GM12865 (cell line): ENCODE data around the gene ABI3BP.

Source experiments
- DNase-seq: peaks from one replicate; pipeline ENCODE4 v3.0.0; 2010; ENCODE audit warnings: low read depth
- H3K4me3 ChIP-seq: 2 replicates; pipeline ENCODE4 v1.5.1; 2011; ENCODE audit warnings: mild to moderate bottlenecking, low read depth, low read length, control low read depth
- TF ChIP-seq, protein P1 (sequence below): IDR thresholded peaks from 2 replicates; pipeline ENCODE4 v1.5.1; 2011; ENCODE audit warnings: low read length, control low read depth, low read depth, inconsistent platforms; ENCODE audit not compliant: insufficient read depth; ENCODE audit errors: missing control alignments

ABI3BP gene

GRCh38 chr3:100710261-100710968 is 282.8 kb downstream of the ABI3BP start:
- H3K4me3 ChIP-seq, result peak overlapping the region; percentile 67
- peak; percentile 87 for DNase-seq
- TF ChIP-seq, protein P1, sequence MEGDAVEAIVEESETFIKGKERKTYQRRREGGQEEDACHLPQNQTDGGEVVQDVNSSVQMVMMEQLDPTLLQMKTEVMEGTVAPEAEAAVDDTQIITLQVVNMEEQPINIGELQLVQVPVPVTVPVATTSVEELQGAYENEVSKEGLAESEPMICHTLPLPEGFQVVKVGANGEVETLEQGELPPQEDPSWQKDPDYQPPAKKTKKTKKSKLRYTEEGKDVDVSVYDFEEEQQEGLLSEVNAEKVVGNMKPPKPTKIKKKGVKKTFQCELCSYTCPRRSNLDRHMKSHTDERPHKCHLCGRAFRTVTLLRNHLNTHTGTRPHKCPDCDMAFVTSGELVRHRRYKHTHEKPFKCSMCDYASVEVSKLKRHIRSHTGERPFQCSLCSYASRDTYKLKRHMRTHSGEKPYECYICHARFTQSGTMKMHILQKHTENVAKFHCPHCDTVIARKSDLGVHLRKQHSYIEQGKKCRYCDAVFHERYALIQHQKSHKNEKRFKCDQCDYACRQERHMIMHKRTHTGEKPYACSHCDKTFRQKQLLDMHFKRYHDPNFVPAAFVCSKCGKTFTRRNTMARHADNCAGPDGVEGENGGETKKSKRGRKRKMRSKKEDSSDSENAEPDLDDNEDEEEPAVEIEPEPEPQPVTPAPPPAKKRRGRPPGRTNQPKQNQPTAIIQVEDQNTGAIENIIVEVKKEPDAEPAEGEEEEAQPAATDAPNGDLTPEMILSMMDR, result peak; percentile 44

- TF ChIP-seq, protein P1, result no peak
- peak; percentile 49 for DNase-seq
- peak overlapping the region; percentile 67 for H3K4me3 ChIP-seq
Observed at GRCh38 chr3:100709842-100710260, 283.4 kb downstream of the ABI3BP start.

DNA sequence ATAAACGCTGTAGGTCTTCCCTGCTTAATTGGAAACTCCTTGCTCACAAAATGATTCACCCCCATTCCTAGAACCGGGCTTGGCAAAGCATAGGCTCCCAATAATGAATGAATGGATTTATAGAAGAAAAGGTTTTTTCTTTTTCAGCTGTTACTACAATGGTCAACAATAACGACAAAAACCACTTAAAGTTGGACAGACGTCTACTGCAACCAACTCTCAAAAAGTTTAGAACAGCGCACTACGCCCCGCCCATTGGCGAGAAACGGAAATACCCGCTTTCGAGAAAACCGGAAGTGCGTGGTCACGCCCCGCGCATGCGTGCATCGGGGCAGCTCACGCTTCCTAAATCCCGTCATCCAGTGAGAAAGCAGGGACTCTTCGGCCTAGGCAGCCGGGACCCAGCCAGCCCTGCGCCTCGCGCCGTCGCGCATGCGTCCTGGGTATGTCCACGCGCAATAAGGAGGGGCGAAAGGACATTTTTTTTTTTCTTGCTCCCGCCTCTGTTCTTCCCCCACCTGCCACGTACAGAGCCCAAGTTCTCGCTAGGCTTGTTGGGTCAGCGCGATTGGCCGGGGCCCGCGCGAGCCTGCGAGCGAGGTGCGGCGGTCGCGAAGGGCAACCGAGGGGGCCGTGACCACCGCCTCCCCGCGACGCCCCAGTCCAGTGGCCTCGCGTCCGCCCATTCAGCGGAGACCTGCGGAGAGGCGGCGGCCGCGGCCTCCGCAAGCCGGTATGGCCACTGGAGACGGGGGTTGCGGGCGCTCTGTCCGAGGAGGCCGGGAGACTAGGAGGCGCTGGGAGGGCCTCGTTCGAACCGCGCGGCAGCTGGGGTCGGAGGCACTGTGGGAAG is 284.0 kb downstream of the ABI3BP start, which contains the start of gene TFG:
Gene TFG, plus strand, starts transcription at position 506 of the 853 bp plus-strand sequence. CDS start 4,192 bp downstream, outside the sequence.
- DNase-seq, result peak; percentile 99
- H3K4me3 ChIP-seq, result peak within 1 kb of the TSS; percentile 67
- TF ChIP-seq, protein P1, result no peak

- DNase-seq, result no peak
- H3K4me3 ChIP-seq, result peak overlapping the region; percentile 53
- TF ChIP-seq, protein P1, result no peak
Observed at GRCh38 chr3:100708644-100708988, 284.6 kb downstream of the ABI3BP start.

DNA sequence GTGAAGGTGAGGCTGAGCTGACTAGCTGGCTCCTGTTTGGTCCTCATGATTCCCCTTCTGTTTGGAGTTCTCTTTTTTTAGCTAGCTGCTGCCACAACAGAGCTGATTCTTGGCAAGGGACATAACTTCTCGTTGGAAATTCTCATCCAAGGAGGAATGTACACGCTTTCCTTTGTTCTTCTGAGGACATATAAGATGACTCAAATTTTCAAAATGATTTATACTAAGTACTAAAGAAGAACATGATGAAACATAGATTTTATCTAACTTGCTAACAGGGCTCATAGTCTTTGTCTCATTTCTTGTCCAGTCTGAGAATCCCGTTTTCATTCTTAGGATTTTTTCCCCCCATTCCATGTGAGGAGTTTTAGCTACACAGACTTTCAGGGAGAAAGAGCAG is 286.9 kb downstream of the ABI3BP start:
- no peak for DNase-seq
- TF ChIP-seq, protein P1, result no peak
- no peak overlapping the region for H3K4me3 ChIP-seq

GRCh38 chr3:100703865-100704264 is 289.4 kb downstream of the ABI3BP start:
- DNase-seq, result no peak
- TF ChIP-seq, protein P1, result no peak
- H3K4me3 ChIP-seq, result no peak overlapping the region
